NCI-H2029 treated with DMSO at 0.1 percent for 48 hours (cell line): ENCODE data around the gene NAP1L3.

Experiments
- DNase-seq: peaks from one replicate; lab custom pipeline; 2025; lab: John Stamatoyannopoulos, UW

The NAP1L3 gene, protein sequence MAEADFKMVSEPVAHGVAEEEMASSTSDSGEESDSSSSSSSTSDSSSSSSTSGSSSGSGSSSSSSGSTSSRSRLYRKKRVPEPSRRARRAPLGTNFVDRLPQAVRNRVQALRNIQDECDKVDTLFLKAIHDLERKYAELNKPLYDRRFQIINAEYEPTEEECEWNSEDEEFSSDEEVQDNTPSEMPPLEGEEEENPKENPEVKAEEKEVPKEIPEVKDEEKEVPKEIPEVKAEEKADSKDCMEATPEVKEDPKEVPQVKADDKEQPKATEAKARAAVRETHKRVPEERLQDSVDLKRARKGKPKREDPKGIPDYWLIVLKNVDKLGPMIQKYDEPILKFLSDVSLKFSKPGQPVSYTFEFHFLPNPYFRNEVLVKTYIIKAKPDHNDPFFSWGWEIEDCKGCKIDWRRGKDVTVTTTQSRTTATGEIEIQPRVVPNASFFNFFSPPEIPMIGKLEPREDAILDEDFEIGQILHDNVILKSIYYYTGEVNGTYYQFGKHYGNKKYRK

DNA sequence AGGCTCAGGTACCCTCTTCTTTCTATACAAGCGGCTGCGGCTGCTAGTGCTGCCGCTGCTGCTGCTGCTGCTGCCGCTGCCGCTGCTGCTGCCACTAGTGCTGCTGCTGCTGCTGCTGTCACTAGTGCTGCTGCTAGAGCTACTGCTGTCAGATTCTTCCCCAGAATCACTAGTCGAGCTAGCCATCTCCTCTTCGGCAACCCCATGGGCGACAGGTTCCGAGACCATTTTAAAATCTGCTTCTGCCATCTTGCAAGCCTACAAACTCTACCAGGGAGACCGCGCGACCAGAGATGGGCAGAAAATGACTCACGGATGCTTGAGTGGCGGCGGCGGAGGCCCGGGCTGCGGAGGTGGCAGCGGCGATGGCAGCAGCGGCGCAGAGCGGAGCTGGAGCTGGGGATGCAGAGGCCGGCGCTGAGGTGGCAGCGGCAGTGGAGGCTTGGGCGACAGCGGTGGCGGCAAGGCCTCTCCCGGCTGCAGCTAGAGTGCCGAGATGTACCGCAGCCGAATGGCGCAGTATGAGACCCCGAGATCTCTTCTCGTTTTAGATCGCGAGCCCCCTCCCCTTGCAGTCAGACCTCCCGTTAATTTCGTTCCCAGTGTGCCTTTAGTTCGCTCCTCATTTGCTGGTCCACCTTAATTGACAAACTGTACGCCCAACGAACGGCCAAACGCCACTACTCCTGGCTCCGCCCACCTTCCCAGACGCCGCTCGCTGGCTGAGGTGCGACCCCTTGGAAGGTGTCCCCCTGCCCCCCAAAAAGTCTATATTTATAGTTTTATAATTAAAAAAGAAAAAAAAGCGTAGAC is at the start of gene NAP1L3:
Gene NAP1L3, minus strand, starts transcription at position 523 of the 813 bp plus-strand sequence. Its CDS starts 274 bp downstream, at position 249.
- no peak for DNase-seq

DNA sequence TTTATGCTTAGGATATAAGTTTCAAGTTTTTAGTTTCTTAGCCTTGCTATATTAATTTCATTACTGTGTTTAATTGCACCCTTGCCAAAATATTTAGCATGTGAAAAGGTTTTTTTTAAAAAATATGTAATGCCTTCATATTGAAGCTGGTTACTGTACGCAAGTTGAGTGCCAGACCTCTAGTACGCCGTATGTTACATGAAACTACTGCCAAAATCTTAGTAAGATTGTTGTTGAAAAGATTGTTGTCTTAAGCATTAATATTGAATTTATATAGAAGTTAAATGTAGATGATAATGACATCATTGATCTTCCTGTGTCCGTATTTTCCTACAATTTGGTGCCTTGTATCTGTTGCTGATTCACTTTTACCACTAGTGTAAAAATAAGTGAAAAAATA is 37.7 kb upstream of the NAP1L3 start:
- DNase-seq, result no peak

DNA sequence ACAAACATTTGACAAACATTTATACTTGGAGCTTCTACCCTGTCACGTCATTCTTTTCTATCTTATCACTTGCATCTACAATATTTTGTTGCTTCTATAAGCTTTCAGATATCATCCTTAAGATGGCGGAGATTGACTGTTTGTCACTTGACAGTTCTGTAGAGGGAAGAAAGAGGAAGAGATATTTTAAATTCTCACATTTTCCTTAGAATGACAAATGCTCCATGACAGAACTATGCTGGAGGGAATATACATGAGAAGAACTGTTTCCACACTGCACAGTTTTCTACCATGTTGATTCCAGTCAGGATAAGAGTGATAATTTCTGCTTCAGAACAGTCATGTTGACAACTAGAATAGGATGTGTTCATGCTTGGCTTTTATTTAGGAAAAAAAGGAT is 30.3 kb upstream of the NAP1L3 start:
- DNase-seq, result no peak

DNA sequence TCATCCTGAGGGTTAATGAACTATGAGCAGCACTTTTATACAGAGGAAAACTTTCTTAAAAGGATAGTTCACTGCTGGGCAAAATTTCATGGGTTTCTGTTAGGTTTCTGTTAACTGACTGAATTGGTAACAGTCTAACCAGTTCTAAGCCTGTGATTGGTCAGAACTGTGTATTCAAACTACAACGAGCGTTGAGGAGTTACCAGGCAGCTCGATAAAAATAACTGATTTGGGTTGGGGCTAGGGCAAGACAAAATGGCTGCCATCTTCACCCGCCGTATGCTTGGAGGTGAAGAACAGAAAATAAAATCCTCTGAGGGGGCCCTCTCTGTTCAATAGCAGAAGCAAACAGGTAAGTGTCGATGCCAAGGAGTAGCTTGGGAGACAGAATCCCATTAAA is 22.6 kb upstream of the NAP1L3 start:
- DNase-seq, result no peak

DNA sequence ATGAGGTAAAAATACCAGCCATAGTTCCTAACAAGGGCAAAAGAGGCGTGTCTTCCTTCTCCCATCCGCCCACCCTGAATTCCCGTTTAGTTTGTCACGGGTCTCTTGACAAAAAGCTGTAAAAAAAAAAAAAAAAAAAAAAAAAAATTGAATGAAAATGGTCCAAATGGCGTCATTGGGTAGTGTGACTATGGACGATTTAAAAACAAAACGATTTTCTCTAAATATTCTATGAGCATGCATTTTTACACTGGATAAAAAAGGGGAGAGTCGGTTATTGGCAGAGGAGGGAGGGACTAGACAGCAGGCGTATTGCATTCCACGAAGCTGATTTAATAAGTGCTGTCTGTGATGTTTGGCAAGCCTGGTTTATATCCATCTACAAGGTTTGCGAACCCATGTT is 492 bp upstream of the NAP1L3 start, which contains the start of gene FAM133A:
Gene FAM133A, plus strand, starts transcription at position 338 of the 403 bp plus-strand sequence. CDS start 35,214 bp downstream, outside the sequence.
- DNase-seq, result no peak

DNA sequence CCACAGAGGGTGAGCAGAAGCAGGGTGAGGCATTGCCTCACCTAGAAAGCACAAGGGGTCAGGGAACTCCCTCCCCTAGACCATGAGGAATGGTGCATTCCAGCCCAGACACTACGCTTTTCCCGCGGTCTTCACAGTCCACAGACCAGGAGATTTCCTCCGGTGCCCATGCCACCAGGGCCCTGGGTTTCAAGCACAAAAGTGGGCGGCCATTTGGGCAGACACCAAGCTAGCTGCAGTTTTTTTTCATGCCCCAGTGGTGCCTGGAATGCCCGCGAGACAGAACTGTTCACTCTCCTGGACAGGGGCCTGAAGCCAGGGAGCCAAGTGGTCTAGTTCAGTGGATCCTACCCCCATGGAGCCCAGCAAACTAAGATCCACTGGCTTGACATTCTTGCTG is 12.8 kb downstream of the NAP1L3 start:
- DNase-seq, result no peak

DNA sequence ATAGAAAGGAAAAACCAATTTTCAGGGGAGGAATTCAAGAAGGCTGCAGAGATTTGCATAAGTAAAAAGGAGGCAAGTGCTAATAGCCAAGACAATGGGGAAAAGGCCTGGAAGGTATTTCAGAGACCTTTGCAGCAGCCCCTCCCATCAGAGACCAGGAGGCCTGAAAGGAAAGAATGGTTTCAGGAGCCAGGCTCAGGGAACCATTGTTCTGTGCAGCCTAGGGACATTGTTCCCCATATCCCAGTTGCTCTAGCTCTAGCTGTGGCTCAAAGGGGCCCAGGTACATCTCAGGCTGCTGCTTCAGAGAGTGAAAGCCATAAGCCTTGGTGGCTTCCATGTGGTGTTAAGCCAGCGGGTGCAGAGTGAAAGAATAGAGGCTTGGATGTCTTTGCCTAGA is 24.0 kb downstream of the NAP1L3 start:
- no peak for DNase-seq

DNA sequence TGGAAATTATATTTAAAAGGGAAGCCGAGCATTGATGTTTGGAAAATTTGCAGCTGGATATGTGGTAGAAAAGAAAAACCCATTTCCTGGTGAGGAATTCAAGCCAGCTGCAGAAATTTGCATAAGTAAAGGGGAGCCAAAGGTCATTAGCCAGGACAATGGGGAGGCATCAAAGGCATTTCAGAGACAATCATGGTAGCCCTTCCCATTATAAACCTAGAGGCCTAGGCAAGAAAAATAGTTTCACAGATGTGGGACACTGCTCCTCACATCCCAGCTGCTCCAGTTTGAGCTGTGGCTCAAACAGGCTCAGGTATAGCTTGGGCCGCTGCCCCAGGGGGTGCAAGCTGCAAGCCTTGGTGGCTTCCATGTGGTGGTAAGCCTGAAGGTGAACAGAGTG is 35.8 kb downstream of the NAP1L3 start:
- no peak for DNase-seq
